Measurements from ENCODE around the gene TTC28. TPM values are rescaled to one million over a fixed set of nuclear protein-coding genes. Genes with fewer than 3 reads are reported as not detected.
"Not testable (repeated sequence)": the region's sequence is repeated elsewhere in the genome, so short reads cannot be mapped to it uniquely, and the experiment has no call there.

The TTC28 gene
- polyA plus RNA-seq, 4 donors, result 34.8 to 51.9 (median 36.8) TPM

- peak; percentile 36 to 58 (median 44) for DNase-seq (ENCODE audit: low read depth in 4 of 4, low spot score in 3 of 4)
Measured at GRCh38 chr22:28505416-28506149, 174.1 kb downstream of the TTC28 start.

GRCh38 chr22:28500006-28500405, 179.6 kb downstream of the TTC28 start:
- DNase-seq (ENCODE audit: low read depth in 4 of 4, low spot score in 3 of 4), result no peak

- DNase-seq (ENCODE audit: low read depth in 4 of 4, low spot score in 3 of 4), result no peak
Measured at GRCh38 chr22:28498044-28498443, 181.6 kb downstream of the TTC28 start.

GRCh38 chr22:28497188-28497587, 182.5 kb downstream of the TTC28 start:
- no peak for DNase-seq (ENCODE audit: low read depth in 4 of 4, low spot score in 3 of 4)

GRCh38 chr22:28491289-28491688, 188.4 kb downstream of the TTC28 start:
- DNase-seq (ENCODE audit: low read depth in 4 of 4, low spot score in 3 of 4), result not testable (repeated sequence)

- no peak for DNase-seq (ENCODE audit: low read depth in 4 of 4, low spot score in 3 of 4)
Measured at GRCh38 chr22:28488825-28489224, 190.8 kb downstream of the TTC28 start.

- no peak for DNase-seq (ENCODE audit: low read depth in 4 of 4, low spot score in 3 of 4)
Measured at GRCh38 chr22:28484662-28485061, 195.0 kb downstream of the TTC28 start.

GRCh38 chr22:28481725-28482124, 197.9 kb downstream of the TTC28 start:
- DNase-seq (ENCODE audit: low read depth in 4 of 4, low spot score in 3 of 4), result no peak

- DNase-seq (ENCODE audit: low read depth in 4 of 4, low spot score in 3 of 4), result no peak
Measured at GRCh38 chr22:28480000-28480715, 199.5 kb downstream of the TTC28 start.

- DNase-seq (ENCODE audit: low read depth in 4 of 4, low spot score in 3 of 4), result no peak
Measured at GRCh38 chr22:28478564-28478963, 201.1 kb downstream of the TTC28 start.

- no peak for DNase-seq (ENCODE audit: low read depth in 4 of 4, low spot score in 3 of 4)
Measured at GRCh38 chr22:28477556-28477955, 202.1 kb downstream of the TTC28 start.

- DNase-seq (ENCODE audit: low read depth in 4 of 4, low spot score in 3 of 4), result no peak
Measured at GRCh38 chr22:28474330-28474729, 205.3 kb downstream of the TTC28 start.

GRCh38 chr22:28473258-28473657, 206.4 kb downstream of the TTC28 start:
- no peak for DNase-seq (ENCODE audit: low read depth in 4 of 4, low spot score in 3 of 4)

- DNase-seq (ENCODE audit: low read depth in 4 of 4, low spot score in 3 of 4), result not testable (repeated sequence)
Measured at GRCh38 chr22:28467055-28467454, 212.6 kb downstream of the TTC28 start.

- DNase-seq (ENCODE audit: low read depth in 4 of 4, low spot score in 3 of 4), result no peak
Measured at GRCh38 chr22:28466399-28466798, 213.2 kb downstream of the TTC28 start.

GRCh38 chr22:28465841-28466240, 213.8 kb downstream of the TTC28 start:
- no peak for DNase-seq (ENCODE audit: low read depth in 4 of 4, low spot score in 3 of 4)

GRCh38 chr22:28464127-28464526, 215.5 kb downstream of the TTC28 start:
- DNase-seq (ENCODE audit: low read depth in 4 of 4, low spot score in 3 of 4), result no peak

- not testable (repeated sequence) for DNase-seq (ENCODE audit: low read depth in 4 of 4, low spot score in 3 of 4)
Measured at GRCh38 chr22:28463408-28463807, 216.2 kb downstream of the TTC28 start.

- DNase-seq (ENCODE audit: low read depth in 4 of 4, low spot score in 3 of 4), result no peak
Measured at GRCh38 chr22:28462901-28463300, 216.7 kb downstream of the TTC28 start.

GRCh38 chr22:28462041-28462440, 217.6 kb downstream of the TTC28 start:
- no peak for DNase-seq (ENCODE audit: low read depth in 4 of 4, low spot score in 3 of 4)

GRCh38 chr22:28454431-28455064, 225.1 kb downstream of the TTC28 start:
- DNase-seq (ENCODE audit: low read depth in 4 of 4, low spot score in 3 of 4), result no peak

- no peak for DNase-seq (ENCODE audit: low read depth in 4 of 4, low spot score in 3 of 4)
Measured at GRCh38 chr22:28450109-28450508, 229.5 kb downstream of the TTC28 start.

Measured in left renal pelvis (tissue), 4 donors.